ENCODE data around the gene LPAR4.

DNA sequence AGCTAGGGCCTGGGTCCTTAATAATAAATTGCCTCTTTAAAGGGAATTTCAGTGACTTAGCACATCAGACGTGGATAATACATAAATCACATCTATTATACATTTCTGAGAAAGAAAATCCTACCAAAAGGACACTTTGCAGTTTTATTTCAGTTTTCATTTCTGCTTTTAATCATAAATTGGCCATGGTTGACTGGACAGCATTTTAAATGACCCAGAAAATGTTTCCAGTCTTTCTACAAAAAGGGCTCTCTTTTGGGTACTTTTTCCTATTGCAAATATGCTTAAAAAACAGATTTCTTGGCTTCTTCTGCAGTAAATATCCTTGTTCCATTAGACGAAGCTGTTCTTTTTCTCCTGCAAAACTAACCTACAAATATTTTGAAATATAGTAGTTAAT, 41.4 kb upstream of the LPAR4 start:
- no peak for TF ChIP-seq EZH2 (IDR thresholded peaks at IDR 0.05; ENCODE audit: low read length)
- TF ChIP-seq, protein P1, sequence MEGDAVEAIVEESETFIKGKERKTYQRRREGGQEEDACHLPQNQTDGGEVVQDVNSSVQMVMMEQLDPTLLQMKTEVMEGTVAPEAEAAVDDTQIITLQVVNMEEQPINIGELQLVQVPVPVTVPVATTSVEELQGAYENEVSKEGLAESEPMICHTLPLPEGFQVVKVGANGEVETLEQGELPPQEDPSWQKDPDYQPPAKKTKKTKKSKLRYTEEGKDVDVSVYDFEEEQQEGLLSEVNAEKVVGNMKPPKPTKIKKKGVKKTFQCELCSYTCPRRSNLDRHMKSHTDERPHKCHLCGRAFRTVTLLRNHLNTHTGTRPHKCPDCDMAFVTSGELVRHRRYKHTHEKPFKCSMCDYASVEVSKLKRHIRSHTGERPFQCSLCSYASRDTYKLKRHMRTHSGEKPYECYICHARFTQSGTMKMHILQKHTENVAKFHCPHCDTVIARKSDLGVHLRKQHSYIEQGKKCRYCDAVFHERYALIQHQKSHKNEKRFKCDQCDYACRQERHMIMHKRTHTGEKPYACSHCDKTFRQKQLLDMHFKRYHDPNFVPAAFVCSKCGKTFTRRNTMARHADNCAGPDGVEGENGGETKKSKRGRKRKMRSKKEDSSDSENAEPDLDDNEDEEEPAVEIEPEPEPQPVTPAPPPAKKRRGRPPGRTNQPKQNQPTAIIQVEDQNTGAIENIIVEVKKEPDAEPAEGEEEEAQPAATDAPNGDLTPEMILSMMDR (optimal IDR thresholded peaks at IDR 0.05 in 1 of 3, IDR thresholded peaks at IDR 0.05 in 1 of 3, conservative IDR thresholded peaks at IDR 0.05 in 1 of 3; ENCODE audit: extremely low read depth in 1 of 3, insufficient read depth in 2 of 3, low read length in 3 of 3): no peak
